RWPE2 (cell line): ENCODE results near the gene FAM13B.

ENCODE experiments used
- ATAC-seq: fragments of 200-7000 bp; cut with Tn5 transposase; 3 replicates; pipeline ENCODE4 v1.9.1; 2021; ENCODE audit warnings: low read depth
- DNase-seq: peaks from one replicate; pipeline ENCODE4 v3.0.0-alpha.2; 2020; ENCODE audit warnings: low spot score
- H3K27ac ChIP-seq: fragments of 450-650 bp; 2 replicates; pipeline ENCODE4 v1.5.1; 2017; ENCODE audit warnings: mild to moderate bottlenecking; ENCODE audit not compliant: poor library complexity, severe bottlenecking
- H3K27me3 ChIP-seq: fragments of 250-450 bp; sonication (Bioruptor Pico); 2 replicates; pipeline ENCODE4 v1.5.1; 2021; ENCODE audit warnings: mild to moderate bottlenecking, moderate library complexity; ENCODE audit not compliant: insufficient read depth, poor library complexity, severe bottlenecking
- H3K36me3 ChIP-seq: fragments of 250-450 bp; sonication (Bioruptor Pico); 2 replicates; pipeline ENCODE4 v1.5.1; 2020; ENCODE audit warnings: low read depth, mild to moderate bottlenecking, moderate library complexity
- H3K4me1 ChIP-seq: fragments of 250-450 bp; sonication (Bioruptor Pico); 2 replicates; pipeline ENCODE4 v1.5.1; 2021; ENCODE audit warnings: mild to moderate bottlenecking, moderate library complexity; ENCODE audit not compliant: insufficient read depth, poor library complexity, severe bottlenecking
- H3K4me3 ChIP-seq: fragments of 250-450 bp; sonication (Bioruptor Pico); 2 replicates; pipeline ENCODE4 v1.5.1; 2021; ENCODE audit warnings: mild to moderate bottlenecking, moderate library complexity; ENCODE audit not compliant: severe bottlenecking
- H3K9me3 ChIP-seq: fragments of 250-450 bp; sonication (Bioruptor Pico); 2 replicates; pipeline ENCODE4 v1.5.1; 2021; ENCODE audit warnings: mild to moderate bottlenecking, moderate library complexity; ENCODE audit not compliant: severe bottlenecking
- TF ChIP-seq, protein P1 (sequence below): fragments of 450-650 bp; IDR thresholded peaks from one replicate; pipeline ENCODE4 v1.5.1; 2017; ENCODE audit warnings: mild to moderate bottlenecking, moderate library complexity; ENCODE audit not compliant: poor library complexity, severe bottlenecking

Gene FAM13B

DNA sequence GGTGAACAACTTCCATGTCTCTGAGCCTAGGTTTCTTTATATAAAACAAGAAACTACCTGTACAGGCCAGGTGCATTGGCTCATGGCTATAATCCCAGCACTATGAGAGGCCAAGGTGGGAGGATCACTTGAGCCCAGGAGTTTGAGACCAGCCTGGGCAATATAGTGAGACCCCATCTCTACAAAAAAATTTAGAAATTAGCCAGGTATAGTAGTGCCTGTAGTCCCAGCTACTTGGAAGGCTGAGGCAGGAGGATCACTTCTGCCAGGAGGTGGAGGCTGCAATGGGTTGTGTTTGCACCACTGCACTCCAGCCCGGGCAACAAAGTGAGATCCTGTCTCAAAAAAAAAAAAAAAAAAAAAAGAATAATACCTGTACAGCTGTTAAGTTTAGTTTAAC is 11.1 kb downstream of the FAM13B start:
- no peak for ATAC-seq
- Histone ChIP-seq H3K9me3 (no peaks in the 10 kb centered on the region), H3K27me3 (no peaks in the 10 kb centered on the region), H3K4me1 (peaks cover 11% of the 10 kb centered on the region), H3K36me3 (peaks cover 48% of the 10 kb centered on the region), H3K4me3 (no peak overlapping the region), H3K27ac (no peak overlapping the region)
- no peak for DNase-seq
- TF ChIP-seq, protein P1, sequence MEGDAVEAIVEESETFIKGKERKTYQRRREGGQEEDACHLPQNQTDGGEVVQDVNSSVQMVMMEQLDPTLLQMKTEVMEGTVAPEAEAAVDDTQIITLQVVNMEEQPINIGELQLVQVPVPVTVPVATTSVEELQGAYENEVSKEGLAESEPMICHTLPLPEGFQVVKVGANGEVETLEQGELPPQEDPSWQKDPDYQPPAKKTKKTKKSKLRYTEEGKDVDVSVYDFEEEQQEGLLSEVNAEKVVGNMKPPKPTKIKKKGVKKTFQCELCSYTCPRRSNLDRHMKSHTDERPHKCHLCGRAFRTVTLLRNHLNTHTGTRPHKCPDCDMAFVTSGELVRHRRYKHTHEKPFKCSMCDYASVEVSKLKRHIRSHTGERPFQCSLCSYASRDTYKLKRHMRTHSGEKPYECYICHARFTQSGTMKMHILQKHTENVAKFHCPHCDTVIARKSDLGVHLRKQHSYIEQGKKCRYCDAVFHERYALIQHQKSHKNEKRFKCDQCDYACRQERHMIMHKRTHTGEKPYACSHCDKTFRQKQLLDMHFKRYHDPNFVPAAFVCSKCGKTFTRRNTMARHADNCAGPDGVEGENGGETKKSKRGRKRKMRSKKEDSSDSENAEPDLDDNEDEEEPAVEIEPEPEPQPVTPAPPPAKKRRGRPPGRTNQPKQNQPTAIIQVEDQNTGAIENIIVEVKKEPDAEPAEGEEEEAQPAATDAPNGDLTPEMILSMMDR, result no peak

DNA sequence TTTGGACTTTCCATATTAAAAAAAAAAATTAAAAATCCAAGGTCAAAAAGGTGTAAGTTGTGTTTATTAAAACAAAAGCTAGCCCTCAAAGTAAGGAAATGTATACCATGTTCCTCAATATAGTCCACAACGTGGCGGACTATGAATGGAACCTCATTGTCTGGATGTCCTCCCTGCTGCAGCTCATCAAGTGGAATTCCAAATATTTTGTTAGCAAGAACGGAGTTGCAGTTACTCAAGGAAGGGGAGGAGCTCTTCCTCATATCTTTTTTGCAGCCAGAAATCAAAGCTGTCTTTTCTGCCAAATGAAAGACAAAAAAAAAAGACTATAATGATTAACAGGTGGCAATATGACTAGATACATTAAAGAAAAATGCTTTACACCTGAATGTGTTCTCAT is 14.0 kb downstream of the FAM13B start:
- Histone ChIP-seq H3K27me3 (no peaks in the 10 kb centered on the region), H3K36me3 (peaks cover 77% of the 10 kb centered on the region), H3K27ac (no peak overlapping the region), H3K9me3 (no peaks in the 10 kb centered on the region), H3K4me3 (no peak overlapping the region), H3K4me1 (peaks cover 6% of the 10 kb centered on the region)
- ATAC-seq, result no peak
- TF ChIP-seq, protein P1, result no peak
- DNase-seq, result no peak

DNA sequence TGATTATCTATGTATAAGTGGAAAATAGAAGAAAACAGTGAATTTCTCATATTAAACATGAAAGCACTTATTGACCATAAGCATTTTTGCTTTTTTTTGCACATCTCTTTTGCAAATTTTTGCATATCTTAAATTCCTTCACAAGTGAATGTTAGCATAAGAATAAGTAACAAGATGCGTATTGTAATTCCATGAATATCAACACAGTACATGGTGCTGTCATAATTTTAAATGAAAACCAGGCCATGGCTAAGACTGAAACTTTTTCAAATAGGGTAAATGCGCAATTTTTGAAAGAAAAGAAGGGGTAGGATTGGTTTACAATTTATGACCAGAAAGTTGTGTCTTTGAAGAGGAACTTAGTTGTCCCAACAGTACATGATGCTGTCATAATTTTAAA is 17.0 kb downstream of the FAM13B start:
- Histone ChIP-seq H3K27me3 (no peaks in the 10 kb centered on the region), H3K4me1 (peaks cover 14% of the 10 kb centered on the region), H3K9me3 (no peaks in the 10 kb centered on the region), H3K4me3 (no peak overlapping the region), H3K27ac (no peak overlapping the region), H3K36me3 (peaks cover 88% of the 10 kb centered on the region)
- TF ChIP-seq, protein P1, result no peak
- DNase-seq, result no peak
- ATAC-seq, result no peak

DNA sequence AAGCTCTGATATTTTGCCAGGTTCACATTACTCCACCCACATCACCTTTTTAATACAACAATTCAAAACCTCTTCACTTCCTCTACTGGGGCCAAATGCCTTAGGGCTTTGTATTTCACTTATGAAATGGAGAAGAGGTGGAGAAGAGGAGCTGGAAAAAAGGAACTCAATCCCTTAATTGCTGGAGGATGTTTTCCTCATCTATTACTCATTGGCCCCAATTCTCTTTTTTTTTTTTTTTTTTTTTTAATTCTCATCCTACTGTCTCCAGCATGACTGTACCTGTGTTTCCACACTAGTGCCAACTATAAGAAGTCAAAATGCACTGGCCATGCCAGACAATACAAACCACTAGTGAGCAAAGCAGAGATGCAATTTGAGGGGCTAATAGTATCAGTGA is 20.9 kb downstream of the FAM13B start:
- H3K4me3 ChIP-seq, result no peak overlapping the region
- ATAC-seq (peak; percentile 84), DNase-seq (no peak)
- H3K9me3 ChIP-seq, result no peaks in the 10 kb centered on the region
- no peaks in the 10 kb centered on the region for H3K27me3 ChIP-seq
- peaks cover 14% of the 10 kb centered on the region for H3K4me1 ChIP-seq
- TF ChIP-seq, protein P1, result no peak
- peaks cover 85% of the 10 kb centered on the region for H3K36me3 ChIP-seq
- H3K27ac ChIP-seq, result peak overlapping the region; percentile 19

DNA sequence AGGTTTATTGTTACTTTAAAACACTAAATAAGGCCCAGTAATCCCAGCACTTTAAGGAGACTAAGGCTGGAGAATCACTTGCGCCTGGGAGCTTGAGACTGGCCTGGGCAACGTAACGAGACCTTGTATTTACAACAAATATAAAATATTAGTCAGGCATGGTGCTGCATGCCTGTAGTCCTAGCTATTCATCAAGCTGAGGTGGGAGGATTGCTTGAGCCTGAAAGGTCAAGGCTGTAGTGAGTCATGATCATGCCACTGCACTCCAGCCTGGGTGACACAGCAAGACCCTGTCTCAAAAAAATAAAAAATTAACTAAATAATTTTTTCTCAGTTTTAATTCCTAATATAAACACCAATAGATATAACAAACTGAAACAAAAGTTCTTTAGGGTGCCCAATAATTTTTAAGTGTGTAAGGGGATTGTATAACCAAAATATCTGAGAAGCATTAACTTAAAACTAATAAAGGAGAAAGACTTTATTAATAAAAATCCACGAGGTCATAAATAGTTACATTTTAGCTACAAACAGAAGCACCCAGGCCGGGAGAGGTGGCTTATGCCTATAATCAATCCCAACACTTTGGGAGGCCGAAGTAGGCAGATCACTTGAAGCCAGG is 32.7 kb downstream of the FAM13B start:
- Histone ChIP-seq H3K9me3 (no peaks in the 10 kb centered on the region), H3K27me3 (no peaks in the 10 kb centered on the region), H3K36me3 (peaks cover 53% of the 10 kb centered on the region), H3K27ac (peak overlapping the region; percentile 24), H3K4me1 (peaks cover 19% of the 10 kb centered on the region), H3K4me3 (no peak overlapping the region)
- TF ChIP-seq, protein P1, result no peak
- ATAC-seq (peak; percentile 92), DNase-seq (no peak)
